ENCODE results near the gene GRAMD2A. TPM values are rescaled to one million over a fixed set of nuclear protein-coding genes. Genes with fewer than 3 reads are reported as not detected.
A peak's percentile ranks its signal among the peaks of the same experiment; 100 is the strongest.

Gene GRAMD2A
- total RNA-seq, 1 donor, result not detected

GRCh38 chr15:72136170-72137051 lies 61.2 kb downstream of the GRAMD2A start:
- Histone ChIP-seq H2AFZ (ENCODE audit: low read length) (no peak overlapping the region), H3K36me3 (ENCODE audit: insufficient read depth, low read length) (no peaks in the 10 kb centered on the region), H3K27ac (ENCODE audit: low read depth, low read length) (no peak overlapping the region), H3K79me2 (ENCODE audit: insufficient read depth, low read length) (no peaks in the 10 kb centered on the region), H3K4me2 (ENCODE audit: insufficient read depth, low read length) (no peak overlapping the region), H3K27me3 (ENCODE audit: insufficient read depth, low read length) (no peaks in the 10 kb centered on the region), H4K20me1 (ENCODE audit: insufficient read depth, low read length) (no peaks in the 10 kb centered on the region), H3K4me1 (ENCODE audit: insufficient read depth, low read length) (peaks cover 2% of the 10 kb centered on the region), H3K9me3 (ENCODE audit: low read depth, low read length) (no peaks in the 10 kb centered on the region), H3K4me3 (ENCODE audit: insufficient read depth, low read length) (no peak overlapping the region)
- no peak for DNase-seq (ENCODE audit: insufficient read length, low spot score, missing footprints)
- no peak for TF ChIP-seq CTCF (IDR thresholded peaks at IDR 0.05; ENCODE audit: extremely low read depth, low read depth, low read length)

- Histone ChIP-seq H3K27ac (ENCODE audit: low read depth, low read length) (no peak overlapping the region), H3K27me3 (ENCODE audit: insufficient read depth, low read length) (no peaks in the 10 kb centered on the region), H2AFZ (ENCODE audit: low read length) (no peak overlapping the region), H3K36me3 (ENCODE audit: insufficient read depth, low read length) (no peaks in the 10 kb centered on the region), H3K4me2 (ENCODE audit: insufficient read depth, low read length) (no peak overlapping the region), H3K9me3 (ENCODE audit: low read depth, low read length) (no peaks in the 10 kb centered on the region), H3K4me1 (ENCODE audit: insufficient read depth, low read length) (no peaks in the 10 kb centered on the region), H4K20me1 (ENCODE audit: insufficient read depth, low read length) (no peaks in the 10 kb centered on the region), H3K79me2 (ENCODE audit: insufficient read depth, low read length) (no peaks in the 10 kb centered on the region), H3K4me3 (ENCODE audit: insufficient read depth, low read length) (no peak overlapping the region)
- DNase-seq (ENCODE audit: insufficient read length, low spot score, missing footprints), result no peak
- TF ChIP-seq CTCF (IDR thresholded peaks at IDR 0.05; ENCODE audit: extremely low read depth, low read depth, low read length), result no peak
Measured at GRCh38 chr15:72135719-72136118, 61.9 kb downstream of the GRAMD2A start.

GRCh38 chr15:72133211-72133610 lies 64.4 kb downstream of the GRAMD2A start:
- H3K27me3 ChIP-seq (ENCODE audit: insufficient read depth, low read length), result no peaks in the 10 kb centered on the region
- no peak overlapping the region for H3K27ac ChIP-seq (ENCODE audit: low read depth, low read length)
- H3K9me3 ChIP-seq (ENCODE audit: low read depth, low read length), result no peaks in the 10 kb centered on the region
- no peaks in the 10 kb centered on the region for H4K20me1 ChIP-seq (ENCODE audit: insufficient read depth, low read length)
- H3K79me2 ChIP-seq (ENCODE audit: insufficient read depth, low read length), result no peaks in the 10 kb centered on the region
- DNase-seq (ENCODE audit: insufficient read length, low spot score, missing footprints), result peak; percentile 4
- H3K4me1 ChIP-seq (ENCODE audit: insufficient read depth, low read length), result no peaks in the 10 kb centered on the region
- H3K36me3 ChIP-seq (ENCODE audit: insufficient read depth, low read length), result no peaks in the 10 kb centered on the region
- no peak overlapping the region for H3K4me3 ChIP-seq (ENCODE audit: insufficient read depth, low read length)
- no peak for TF ChIP-seq CTCF (IDR thresholded peaks at IDR 0.05; ENCODE audit: extremely low read depth, low read depth, low read length)
- no peak overlapping the region for H3K4me2 ChIP-seq (ENCODE audit: insufficient read depth, low read length)
- no peak overlapping the region for H2AFZ ChIP-seq (ENCODE audit: low read length)

GRCh38 chr15:72131922-72132321 lies 65.7 kb downstream of the GRAMD2A start:
- Histone ChIP-seq H2AFZ (ENCODE audit: low read length) (no peak overlapping the region), H3K27me3 (ENCODE audit: insufficient read depth, low read length) (no peaks in the 10 kb centered on the region), H3K4me1 (ENCODE audit: insufficient read depth, low read length) (no peaks in the 10 kb centered on the region), H3K4me3 (ENCODE audit: insufficient read depth, low read length) (no peak overlapping the region), H3K36me3 (ENCODE audit: insufficient read depth, low read length) (no peaks in the 10 kb centered on the region), H3K79me2 (ENCODE audit: insufficient read depth, low read length) (no peaks in the 10 kb centered on the region), H4K20me1 (ENCODE audit: insufficient read depth, low read length) (no peaks in the 10 kb centered on the region), H3K4me2 (ENCODE audit: insufficient read depth, low read length) (no peak overlapping the region), H3K27ac (ENCODE audit: low read depth, low read length) (no peak overlapping the region), H3K9me3 (ENCODE audit: low read depth, low read length) (no peaks in the 10 kb centered on the region)
- no peak for TF ChIP-seq CTCF (IDR thresholded peaks at IDR 0.05; ENCODE audit: extremely low read depth, low read depth, low read length)
- DNase-seq (ENCODE audit: insufficient read length, low spot score, missing footprints), result no peak
